Osteoblast (primary cell): ENCODE data around the gene EEF2K. TPM values are rescaled to one million over a fixed set of nuclear protein-coding genes. Genes with fewer than 3 reads are reported as not detected.

Experiments used
- DNase-seq: peaks from one replicate; pipeline ENCODE4 v3.0.0; 2011; ENCODE audit warnings: low spot score, mixed read lengths; ENCODE audit not compliant: insufficient read length; ENCODE audit errors: missing footprints
- H2AFZ ChIP-seq: 2 replicates; pipeline ENCODE4 v1.6.0; 2011; ENCODE audit warnings: mild to moderate bottlenecking, low read length
- H3K27ac ChIP-seq: 2 replicates; pipeline ENCODE4 v1.5.1; 2011; ENCODE audit warnings: mild to moderate bottlenecking, low read depth, low read length, moderate library complexity
- H3K27me3 ChIP-seq: 2 replicates; pipeline ENCODE4 v1.6.0; 2012; ENCODE audit warnings: mild to moderate bottlenecking, control low read depth, inconsistent platforms, low read length, moderate library complexity; ENCODE audit not compliant: insufficient read depth
- H3K36me3 ChIP-seq: 2 replicates; pipeline ENCODE4 v1.5.1; 2011; ENCODE audit warnings: mild to moderate bottlenecking, low read length, control low read depth, moderate library complexity; ENCODE audit not compliant: insufficient read depth
- H3K4me1 ChIP-seq: 2 replicates; pipeline ENCODE4 v1.5.1; 2011; ENCODE audit warnings: mild to moderate bottlenecking, low read length, control low read depth, moderate library complexity; ENCODE audit not compliant: insufficient read depth
- H3K4me2 ChIP-seq: 2 replicates; pipeline ENCODE4 v1.6.0; 2011; ENCODE audit warnings: mild to moderate bottlenecking, low read length; ENCODE audit not compliant: insufficient read depth
- H3K4me3 ChIP-seq: fragments of 200-600 bp; sonication (generic); 3 replicates; pipeline ENCODE4 v1.5.1; 2012; ENCODE audit warnings: mild to moderate bottlenecking, low read length, inconsistent platforms; ENCODE audit not compliant: insufficient read depth
- H3K79me2 ChIP-seq: 2 replicates; pipeline ENCODE4 v1.6.0; 2012; ENCODE audit warnings: mild to moderate bottlenecking, low read length, control low read depth, inconsistent platforms; ENCODE audit not compliant: insufficient read depth
- H3K9me3 ChIP-seq: 2 replicates; pipeline ENCODE4 v1.5.1; 2011; ENCODE audit warnings: low read depth, low read length, control low read depth
- H4K20me1 ChIP-seq: 2 replicates; pipeline ENCODE4 v1.6.0; 2012; ENCODE audit warnings: mild to moderate bottlenecking, low read length, control low read depth; ENCODE audit not compliant: insufficient read depth
- CTCF ChIP-seq: IDR thresholded peaks from 2 replicates; pipeline ENCODE4 v1.5.1; 2011; ENCODE audit warnings: mild to moderate bottlenecking, low read depth, low read length, moderate library complexity; ENCODE audit errors: extremely low read depth
- total RNA-seq: library from RNA; depleted of rRNA; stranded (reverse); fragments of >200 nt; gene quantifications from 2 replicates; pipeline ENCODE4 v1.2.3, GENCODE V29; 2012

Gene EEF2K
- total RNA-seq, 1 donor = 41.6 TPM

- Histone ChIP-seq H3K4me2 (no peak overlapping the region), H3K27ac (no peak overlapping the region), H3K4me1 (no peaks in the 10 kb centered on the region), H3K9me3 (no peaks in the 10 kb centered on the region), H3K36me3 (peaks cover 11% of the 10 kb centered on the region), H4K20me1 (peaks cover 2% of the 10 kb centered on the region), H3K27me3 (no peaks in the 10 kb centered on the region), H3K79me2 (no peaks in the 10 kb centered on the region), H2AFZ (no peak overlapping the region), H3K4me3 (no peak overlapping the region)
- no peak for TF ChIP-seq CTCF
- no peak for DNase-seq
Observed at GRCh38 chr16:22233037-22233372, 26.9 kb downstream of the EEF2K start.

GRCh38 chr16:22235839-22236745 is 30.0 kb downstream of the EEF2K start:
- Histone ChIP-seq H3K9me3 (no peaks in the 10 kb centered on the region), H3K36me3 (peaks cover 11% of the 10 kb centered on the region), H3K4me1 (no peaks in the 10 kb centered on the region), H3K4me2 (no peak overlapping the region), H3K4me3 (no peak overlapping the region), H4K20me1 (peaks cover 2% of the 10 kb centered on the region), H3K27me3 (no peaks in the 10 kb centered on the region), H3K79me2 (no peaks in the 10 kb centered on the region), H3K27ac (no peak overlapping the region), H2AFZ (no peak overlapping the region)
- DNase-seq = no peak
- TF ChIP-seq CTCF = no peak

DNA sequence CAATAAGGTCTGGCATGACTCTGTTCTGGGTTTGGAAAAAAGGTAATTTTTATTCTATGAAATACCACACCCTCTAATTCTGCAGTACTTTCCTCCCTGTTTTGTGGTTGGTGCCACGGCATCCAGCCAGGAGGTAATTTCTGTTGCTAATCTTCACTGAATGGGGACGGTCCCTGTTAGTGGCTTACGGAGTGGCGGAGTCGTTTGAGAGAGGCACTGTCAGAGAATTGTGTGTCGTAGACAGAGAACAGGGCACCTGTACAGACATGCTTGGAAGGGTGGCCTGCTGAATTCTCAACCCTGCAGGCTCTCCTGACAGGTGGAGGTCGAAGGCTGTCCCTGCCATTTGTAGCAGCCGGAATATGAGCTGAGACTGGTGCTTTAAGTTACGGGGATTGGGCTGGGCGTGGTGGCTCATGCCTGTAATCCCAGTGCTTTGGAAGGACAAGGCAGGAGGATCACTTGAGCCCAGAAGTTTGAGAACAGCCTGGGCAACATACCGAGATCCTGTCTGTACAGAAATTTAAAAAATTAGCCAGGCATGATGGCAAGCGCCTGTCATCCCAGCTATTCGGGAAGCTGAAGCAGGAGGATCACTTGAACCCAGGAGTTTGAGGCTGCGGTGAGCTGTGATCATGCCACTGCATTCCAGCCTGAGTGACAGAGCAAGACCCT is 33.2 kb downstream of the EEF2K start:
- no peak for TF ChIP-seq CTCF
- H2AFZ ChIP-seq = no peak overlapping the region
- H3K79me2 ChIP-seq = peaks cover 2% of the 10 kb centered on the region
- DNase-seq = no peak
- no peak overlapping the region for H3K4me2 ChIP-seq
- H3K36me3 ChIP-seq = peaks cover 7% of the 10 kb centered on the region
- H3K27ac ChIP-seq = no peak overlapping the region
- H3K4me1 ChIP-seq = no peaks in the 10 kb centered on the region
- no peaks in the 10 kb centered on the region for H3K9me3 ChIP-seq
- no peaks in the 10 kb centered on the region for H3K27me3 ChIP-seq
- H3K4me3 ChIP-seq = no peak overlapping the region
- no peaks in the 10 kb centered on the region for H4K20me1 ChIP-seq

DNA sequence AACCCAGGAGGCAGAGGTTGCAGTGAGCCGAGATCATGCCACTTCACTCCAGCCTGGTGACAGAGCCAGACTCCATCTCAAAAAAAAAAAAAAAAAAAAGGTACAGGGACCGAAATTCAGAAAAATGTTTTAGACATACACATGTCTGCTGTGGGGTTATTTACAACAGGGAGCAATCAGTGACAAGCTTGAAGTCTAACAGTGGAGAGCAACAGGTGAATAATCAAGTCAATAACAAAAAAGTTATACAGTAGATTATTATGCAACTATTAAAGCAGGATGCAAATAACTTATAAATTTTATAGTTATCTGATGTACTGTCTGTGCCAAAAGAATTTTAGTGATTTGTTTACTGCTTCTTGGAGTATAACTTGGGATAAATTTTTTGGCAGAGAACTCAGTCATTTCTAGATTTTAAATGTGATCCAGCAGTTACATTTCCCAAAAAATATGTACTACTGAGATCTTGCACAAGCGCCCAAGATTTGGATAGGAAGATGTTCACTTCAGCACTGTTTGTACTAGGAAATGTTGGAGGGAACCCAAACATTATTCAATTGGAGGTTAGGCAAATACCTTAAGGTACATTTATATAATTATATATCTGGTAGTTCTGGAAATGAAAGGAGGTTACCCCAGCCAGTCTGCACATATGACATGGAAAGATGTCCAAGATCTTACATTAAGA is 34.1 kb downstream of the EEF2K start:
- Histone ChIP-seq H3K4me3 (no peak overlapping the region), H3K9me3 (no peaks in the 10 kb centered on the region), H4K20me1 (no peaks in the 10 kb centered on the region), H3K4me2 (no peak overlapping the region), H3K27ac (no peak overlapping the region), H3K36me3 (peaks cover 7% of the 10 kb centered on the region), H2AFZ (no peak overlapping the region), H3K4me1 (no peaks in the 10 kb centered on the region), H3K27me3 (no peaks in the 10 kb centered on the region), H3K79me2 (peaks cover 2% of the 10 kb centered on the region)
- no peak for DNase-seq
- no peak for TF ChIP-seq CTCF
